ENCODE data around the gene RAB44.

DNA sequence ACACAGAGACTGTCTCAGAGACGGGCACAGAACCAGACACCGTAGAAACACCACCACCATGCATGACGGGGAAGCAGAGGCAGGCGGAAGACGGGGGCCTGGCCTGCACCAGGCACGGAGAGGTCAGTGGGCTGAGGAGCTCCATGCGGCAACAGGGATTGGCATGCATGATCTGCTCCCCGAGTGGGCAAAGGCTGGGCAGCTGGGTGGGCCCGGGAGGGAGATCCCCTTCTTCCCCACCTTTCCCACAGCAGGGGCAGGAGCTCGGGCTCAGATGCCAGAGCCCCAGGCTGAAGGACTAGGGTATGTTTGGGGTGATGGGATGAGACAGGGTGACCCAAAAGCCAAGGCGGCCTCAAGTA is 43.2 kb downstream of the RAB44 start:
- TF ChIP-seq GATA2 (IDR thresholded peaks at IDR 0.05; ENCODE audit: low read depth, low read length), result no peak
- TF ChIP-seq GATA3 (IDR thresholded peaks at IDR 0.05; ENCODE audit: low read depth, low read length), result no peak

Data from SH-SY5Y (cell line).